ENCODE data around the gene HECA. TPM values are rescaled to one million over a fixed set of nuclear protein-coding genes. Genes with fewer than 3 reads are reported as not detected.
A peak's percentile ranks its signal among the peaks of the same experiment; 100 is the strongest.

The HECA gene
- total and polyA plus RNA-seq, 10 of the 15 experiments (the other 5 are each of a cell fraction or from before 2014, with no cell fraction given): 0.52 to 7.2 (median 2.7) TPM

GRCh38 chr6:139134817-139135577, at the start of gene HECA (continued):
- no peak for TF ChIP-seq ZBTB4 (CRISPR knock-in tag; IDR thresholded peaks at IDR 0.05)
- TF ChIP-seq EED (IDR thresholded peaks at IDR 0.05; ENCODE audit: low read depth): no peak
- TF ChIP-seq, protein P1, sequence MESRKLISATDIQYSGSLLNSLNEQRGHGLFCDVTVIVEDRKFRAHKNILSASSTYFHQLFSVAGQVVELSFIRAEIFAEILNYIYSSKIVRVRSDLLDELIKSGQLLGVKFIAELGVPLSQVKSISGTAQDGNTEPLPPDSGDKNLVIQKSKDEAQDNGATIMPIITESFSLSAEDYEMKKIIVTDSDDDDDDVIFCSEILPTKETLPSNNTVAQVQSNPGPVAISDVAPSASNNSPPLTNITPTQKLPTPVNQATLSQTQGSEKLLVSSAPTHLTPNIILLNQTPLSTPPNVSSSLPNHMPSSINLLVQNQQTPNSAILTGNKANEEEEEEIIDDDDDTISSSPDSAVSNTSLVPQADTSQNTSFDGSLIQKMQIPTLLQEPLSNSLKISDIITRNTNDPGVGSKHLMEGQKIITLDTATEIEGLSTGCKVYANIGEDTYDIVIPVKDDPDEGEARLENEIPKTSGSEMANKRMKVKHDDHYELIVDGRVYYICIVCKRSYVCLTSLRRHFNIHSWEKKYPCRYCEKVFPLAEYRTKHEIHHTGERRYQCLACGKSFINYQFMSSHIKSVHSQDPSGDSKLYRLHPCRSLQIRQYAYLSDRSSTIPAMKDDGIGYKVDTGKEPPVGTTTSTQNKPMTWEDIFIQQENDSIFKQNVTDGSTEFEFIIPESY (IDR thresholded peaks at IDR 0.05): no peak
- no peak for TF ChIP-seq MLLT1 (IDR thresholded peaks at IDR 0.05)
- TF ChIP-seq, protein P2, sequence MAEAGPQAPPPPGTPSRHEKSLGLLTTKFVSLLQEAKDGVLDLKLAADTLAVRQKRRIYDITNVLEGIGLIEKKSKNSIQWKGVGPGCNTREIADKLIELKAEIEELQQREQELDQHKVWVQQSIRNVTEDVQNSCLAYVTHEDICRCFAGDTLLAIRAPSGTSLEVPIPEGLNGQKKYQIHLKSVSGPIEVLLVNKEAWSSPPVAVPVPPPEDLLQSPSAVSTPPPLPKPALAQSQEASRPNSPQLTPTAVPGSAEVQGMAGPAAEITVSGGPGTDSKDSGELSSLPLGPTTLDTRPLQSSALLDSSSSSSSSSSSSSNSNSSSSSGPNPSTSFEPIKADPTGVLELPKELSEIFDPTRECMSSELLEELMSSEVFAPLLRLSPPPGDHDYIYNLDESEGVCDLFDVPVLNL (IDR thresholded peaks at IDR 0.05; ENCODE audit: low read depth, low read length): no peak
- TF ChIP-seq NFXL1 (IDR thresholded peaks at IDR 0.05; ENCODE audit: borderline replicate concordance): 0 out of 2 replicates have a peak, but pooled peaks have one; percentile 44
- TF ChIP-seq SMC3 (IDR thresholded peaks at IDR 0.05; ENCODE audit: borderline replicate concordance, low read length): no peak
- no peak for TF ChIP-seq MXI1 (IDR thresholded peaks at IDR 0.05; ENCODE audit: low read depth, low read length)
- TF ChIP-seq SRF (IDR thresholded peaks at IDR 0.05; ENCODE audit: low read depth in 2 of 2, low read length in 2 of 2): no peak
- no peak for TF ChIP-seq RAD21 (IDR thresholded peaks at IDR 0.05; ENCODE audit: insufficient read depth, low read depth, low read length)
- no peak for TF ChIP-seq ZBTB40 (IDR thresholded peaks at IDR 0.05; ENCODE audit: borderline replicate concordance)
- TF ChIP-seq POLR2A (IDR thresholded peaks at IDR 0.05; ENCODE audit: low read depth, low read length): peak; percentile 70
